Dendritic cell treated with granulocyte-macrophage colony-stimulating factor and Interleukin-4, amounts not matched to agents 40 ng/mL and 50 ng/mL, for 4 days (primary cell): Measurements from ENCODE around the gene DCUN1D3.

Experiments used
- H3K27ac Mint-ChIP-seq: one replicate; pipeline ENCODE4 v1.8.0; 2022; ENCODE audit warnings: mild to moderate bottlenecking, mixed read lengths
- H3K27me3 Mint-ChIP-seq: one replicate; pipeline ENCODE4 v1.8.0; 2022; ENCODE audit warnings: mild to moderate bottlenecking, mixed read lengths
- H3K36me3 Mint-ChIP-seq: one replicate; pipeline ENCODE4 v1.8.0; 2022; ENCODE audit warnings: low read depth, mixed read lengths
- H3K4me1 Mint-ChIP-seq: one replicate; pipeline ENCODE4 v1.8.0; 2022; ENCODE audit warnings: low read depth, mixed read lengths
- H3K4me3 Mint-ChIP-seq: one replicate; pipeline ENCODE4 v1.8.0; 2022; ENCODE audit warnings: mild to moderate bottlenecking, moderate library complexity, mixed read lengths
- H3K9me3 Mint-ChIP-seq: one replicate; pipeline ENCODE4 v1.8.0; 2022; ENCODE audit warnings: mixed read lengths
- intact Hi-C: fragments of 100-400 bp; cut with micrococcal nuclease; formaldehyde crosslinking; loops from one replicate; pipeline ENCODE4 v1.15.0; 2022

DCUN1D3 gene

DNA sequence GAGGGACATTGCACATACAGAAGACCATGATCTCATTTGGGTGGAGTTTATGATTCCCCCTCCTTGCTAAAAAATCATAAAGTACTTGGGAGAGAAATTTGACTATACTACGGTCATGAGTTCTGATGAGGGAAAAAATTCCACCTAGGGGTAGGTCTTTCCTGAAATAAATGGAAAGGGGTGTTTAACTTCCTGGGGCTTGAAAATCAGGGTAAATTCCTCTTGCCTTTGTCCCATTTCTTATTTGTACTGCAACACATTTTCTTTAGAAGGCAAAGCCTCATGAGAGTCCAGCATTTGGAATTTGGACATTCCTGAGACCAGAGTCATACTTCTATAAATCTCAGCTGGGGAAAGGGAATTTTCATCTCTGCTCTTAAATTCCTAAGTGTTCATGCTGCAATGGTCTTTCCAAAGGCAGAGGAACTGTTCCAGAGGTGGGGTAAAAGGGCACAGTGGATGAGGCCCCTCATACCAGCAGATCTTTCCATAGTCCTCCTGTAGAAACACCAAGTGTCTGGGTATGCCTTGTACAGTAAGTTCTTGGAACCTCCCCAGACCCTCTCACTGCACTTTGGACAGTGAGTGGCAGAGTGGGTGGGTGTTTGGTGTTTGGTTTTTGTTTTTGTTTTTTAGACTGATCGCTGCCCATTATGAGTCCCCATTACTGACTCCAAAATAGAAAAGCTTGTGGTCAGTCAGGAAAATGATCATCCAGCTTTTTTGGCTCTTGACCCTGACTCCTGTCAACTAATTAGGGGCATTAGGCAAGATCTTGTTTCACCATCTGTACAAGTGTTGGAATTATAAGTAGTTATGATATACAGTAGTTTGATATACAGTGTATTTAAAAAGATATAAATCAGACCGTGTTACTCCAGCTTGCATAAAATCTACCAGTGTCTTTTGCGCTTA is 6.4 kb upstream of the DCUN1D3 start:
- Mint-ChIP-seq H3K4me3 (no peak overlapping the region), H3K4me1 (peaks cover 93% of the 10 kb centered on the region), H3K9me3 (no peaks in the 10 kb centered on the region), H3K36me3 (peaks cover 34% of the 10 kb centered on the region), H3K27me3 (no peaks in the 10 kb centered on the region), H3K27ac (peak overlapping the region; percentile 42)
- intact Hi-C loops = no loop called here

- no peak overlapping the region for H3K4me3 Mint-ChIP-seq
- H3K4me1 Mint-ChIP-seq = peaks cover 91% of the 10 kb centered on the region
- H3K36me3 Mint-ChIP-seq = peaks cover 44% of the 10 kb centered on the region
These were observed 5.4 kb upstream of the DCUN1D3 start for GRCh38 chr16:20905576-20905975.

DNA sequence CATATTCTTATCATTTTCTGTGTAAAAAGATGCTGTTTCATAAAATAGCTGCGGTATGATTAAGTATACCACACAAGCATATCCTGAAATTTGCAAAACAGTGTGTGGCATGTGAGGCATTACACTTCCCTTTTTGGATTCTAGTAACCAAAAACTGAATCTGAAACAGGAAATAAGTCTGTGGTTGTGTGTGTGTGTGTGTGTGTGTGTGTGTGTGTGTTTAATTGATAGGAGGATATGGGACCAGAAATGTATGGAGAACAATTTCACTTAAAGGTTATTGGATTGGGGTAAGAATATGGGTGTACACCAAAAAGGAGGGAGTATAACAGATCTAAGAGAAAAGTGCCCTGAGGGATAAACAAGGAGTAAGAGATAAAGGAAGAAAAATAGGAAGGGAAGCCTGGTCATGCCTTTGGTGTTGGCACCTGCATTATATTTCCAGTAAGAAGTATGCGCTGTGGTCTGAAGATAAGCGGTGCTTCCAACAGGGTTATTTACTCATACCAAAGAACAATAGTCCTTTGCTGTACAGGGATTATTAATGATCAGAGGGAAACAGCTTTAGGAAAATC is 4.4 kb upstream of the DCUN1D3 start:
- Mint-ChIP-seq H3K4me3 (peak overlapping the region; percentile 63), H3K4me1 (peaks cover 83% of the 10 kb centered on the region), H3K27me3 (no peaks in the 10 kb centered on the region), H3K27ac (peak overlapping the region; percentile 99), H3K36me3 (peaks cover 54% of the 10 kb centered on the region), H3K9me3 (no peaks in the 10 kb centered on the region)
- intact Hi-C loops = loop anchor here (5.0 kb wide), 1 partner anchor 38 kb away; no protein-coding TSS in a partner anchor

More at GRCh38 chr16:20905576-20905975, 5.4 kb upstream of the DCUN1D3 start:
- Mint-ChIP-seq H3K27me3 (no peaks in the 10 kb centered on the region), H3K27ac (peak overlapping the region; percentile 42), H3K9me3 (no peaks in the 10 kb centered on the region)
- intact Hi-C loops = no loop called here

- Mint-ChIP-seq H3K4me1 (peaks cover 84% of the 10 kb centered on the region), H3K27ac (peak overlapping the region; percentile 99)
These were observed 3.8 kb upstream of the DCUN1D3 start for GRCh38 chr16:20903899-20904506.

DNA sequence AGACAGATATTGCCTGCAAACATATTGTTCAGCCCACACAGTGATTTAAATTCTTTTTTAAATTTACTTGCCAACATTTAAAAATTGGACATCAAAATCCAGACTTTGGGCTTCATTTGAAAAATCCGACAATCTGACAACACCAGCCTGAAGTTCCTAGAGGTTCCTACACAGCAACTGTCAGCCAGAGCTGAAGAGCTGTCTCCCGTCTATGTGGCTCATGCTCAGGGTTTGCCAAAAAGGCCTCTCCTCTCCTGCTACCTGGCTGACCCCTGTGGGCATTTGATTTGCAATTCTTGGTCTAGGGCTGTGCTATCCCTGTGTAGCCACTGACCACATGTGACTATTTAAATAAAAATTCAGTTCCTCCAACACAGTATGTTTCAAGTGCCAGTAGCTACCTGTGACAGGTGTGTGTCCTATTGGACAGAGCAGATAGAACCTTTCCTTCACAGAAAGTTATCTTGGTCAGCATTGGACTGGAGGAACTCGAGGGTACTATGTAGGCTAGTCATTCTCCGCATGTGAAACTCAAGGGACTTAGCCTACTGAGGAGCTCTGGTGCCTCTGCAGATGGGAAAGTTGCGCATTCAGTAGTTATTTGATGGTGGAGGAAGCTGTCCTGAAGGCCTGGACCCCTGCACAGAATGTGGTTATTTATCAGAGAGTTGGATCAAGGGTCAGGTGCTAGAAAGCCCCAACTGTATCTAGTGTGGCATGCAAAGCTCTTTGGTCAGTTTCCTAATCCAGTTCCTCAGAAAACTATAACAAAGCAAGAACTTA is 3.1 kb upstream of the DCUN1D3 start:
- Mint-ChIP-seq H3K36me3 (peaks cover 67% of the 10 kb centered on the region), H3K4me1 (peaks cover 84% of the 10 kb centered on the region), H3K4me3 (peak overlapping the region; percentile 45), H3K27me3 (no peaks in the 10 kb centered on the region), H3K9me3 (no peaks in the 10 kb centered on the region), H3K27ac (peak overlapping the region; percentile 99)
- intact Hi-C loops = loop anchor here (5.0 kb wide), 1 partner anchor 39 kb away; no protein-coding TSS in a partner anchor

More at GRCh38 chr16:20903899-20904506, 3.8 kb upstream of the DCUN1D3 start:
- no peaks in the 10 kb centered on the region for H3K27me3 Mint-ChIP-seq
- H3K4me3 Mint-ChIP-seq = peak overlapping the region; percentile 45
- intact Hi-C loops = loop anchor here (5.0 kb wide), 1 partner anchor 38 kb away; no protein-coding TSS in a partner anchor
- peaks cover 60% of the 10 kb centered on the region for H3K36me3 Mint-ChIP-seq
- H3K9me3 Mint-ChIP-seq = no peaks in the 10 kb centered on the region

GRCh38 chr16:20902426-20902825 is 2.3 kb upstream of the DCUN1D3 start:
- H3K4me3 Mint-ChIP-seq = peak overlapping the region; percentile 95
- intact Hi-C loops = loop anchor here (5.0 kb wide), 1 partner anchor 40 kb away; no protein-coding TSS in a partner anchor

DNA sequence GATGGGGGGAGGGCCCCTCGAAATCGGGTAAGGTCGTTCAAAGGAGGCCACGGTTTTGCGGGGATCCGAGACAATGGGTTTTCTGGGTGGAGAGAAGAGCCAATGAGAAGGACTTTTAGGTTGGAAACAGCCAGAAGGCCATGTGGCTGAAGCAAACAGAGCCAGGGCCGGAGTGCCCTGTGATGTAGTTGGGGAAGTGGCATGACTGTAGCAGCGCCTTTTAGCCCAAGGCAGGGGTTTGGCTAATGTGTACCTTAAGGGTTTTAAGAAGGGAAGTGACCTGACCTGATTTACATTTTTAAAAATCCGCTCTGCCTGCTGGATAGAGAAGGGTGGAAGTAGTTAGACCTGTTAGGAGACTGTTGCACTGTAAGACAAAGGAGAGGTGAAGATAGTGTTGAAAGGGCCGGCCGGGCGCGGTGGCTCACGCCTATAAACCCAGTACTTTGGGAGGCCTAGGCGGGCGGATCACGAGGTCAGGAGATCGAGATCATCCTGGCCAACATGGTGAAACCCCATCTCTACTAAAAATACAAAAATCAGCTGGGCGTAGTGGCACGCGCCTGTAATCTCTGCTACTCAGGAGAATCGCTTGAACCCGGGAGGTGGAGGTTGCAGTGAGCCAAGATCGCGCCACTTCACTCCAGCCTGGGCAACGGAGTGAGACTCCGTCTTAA is 1.4 kb upstream of the DCUN1D3 start:
- Mint-ChIP-seq H3K27me3 (no peaks in the 10 kb centered on the region), H3K36me3 (peaks cover 76% of the 10 kb centered on the region), H3K4me1 (peaks cover 83% of the 10 kb centered on the region), H3K27ac (peak overlapping the region; percentile 99), H3K4me3 (peak overlapping the region; percentile 95), H3K9me3 (no peaks in the 10 kb centered on the region)
- intact Hi-C loops = loop anchor here (2.0 to 5.0 kb wide), 2 partner anchors 17 to 41 kb away; no protein-coding TSS in a partner anchor

More at GRCh38 chr16:20902426-20902825, 2.3 kb upstream of the DCUN1D3 start:
- peaks cover 69% of the 10 kb centered on the region for H3K36me3 Mint-ChIP-seq
- H3K27me3 Mint-ChIP-seq = no peaks in the 10 kb centered on the region
- peak overlapping the region; percentile 99 for H3K27ac Mint-ChIP-seq
- peaks cover 84% of the 10 kb centered on the region for H3K4me1 Mint-ChIP-seq
- H3K9me3 Mint-ChIP-seq = no peaks in the 10 kb centered on the region

DNA sequence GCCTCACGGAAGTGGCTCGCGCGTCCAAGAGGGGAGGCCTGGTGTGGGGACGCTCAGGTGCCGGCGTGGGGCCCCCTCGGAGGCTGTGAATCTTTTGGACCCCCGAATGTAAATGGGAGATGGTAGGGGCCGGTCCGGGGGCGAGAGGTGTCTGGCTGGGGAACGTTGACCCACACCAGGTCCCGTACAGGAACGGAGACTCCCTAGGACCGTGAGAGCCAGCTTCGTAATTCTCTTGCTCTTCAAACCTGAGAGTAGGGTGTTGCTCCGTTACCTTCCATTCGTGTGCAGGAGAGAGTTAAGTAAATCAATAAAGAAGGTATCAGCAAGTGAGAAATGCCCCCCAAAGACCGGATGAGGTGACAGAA is 894 bp upstream of the DCUN1D3 start:
- Mint-ChIP-seq H3K9me3 (no peaks in the 10 kb centered on the region), H3K27me3 (no peaks in the 10 kb centered on the region), H3K27ac (peak overlapping the region; percentile 99), H3K36me3 (peaks cover 79% of the 10 kb centered on the region), H3K4me1 (peaks cover 77% of the 10 kb centered on the region), H3K4me3 (peak overlapping the region; percentile 95)
- intact Hi-C loops = loop anchor here (2.0 to 5.0 kb wide), 2 partner anchors 18 to 41 kb away; no protein-coding TSS in a partner anchor

DNA sequence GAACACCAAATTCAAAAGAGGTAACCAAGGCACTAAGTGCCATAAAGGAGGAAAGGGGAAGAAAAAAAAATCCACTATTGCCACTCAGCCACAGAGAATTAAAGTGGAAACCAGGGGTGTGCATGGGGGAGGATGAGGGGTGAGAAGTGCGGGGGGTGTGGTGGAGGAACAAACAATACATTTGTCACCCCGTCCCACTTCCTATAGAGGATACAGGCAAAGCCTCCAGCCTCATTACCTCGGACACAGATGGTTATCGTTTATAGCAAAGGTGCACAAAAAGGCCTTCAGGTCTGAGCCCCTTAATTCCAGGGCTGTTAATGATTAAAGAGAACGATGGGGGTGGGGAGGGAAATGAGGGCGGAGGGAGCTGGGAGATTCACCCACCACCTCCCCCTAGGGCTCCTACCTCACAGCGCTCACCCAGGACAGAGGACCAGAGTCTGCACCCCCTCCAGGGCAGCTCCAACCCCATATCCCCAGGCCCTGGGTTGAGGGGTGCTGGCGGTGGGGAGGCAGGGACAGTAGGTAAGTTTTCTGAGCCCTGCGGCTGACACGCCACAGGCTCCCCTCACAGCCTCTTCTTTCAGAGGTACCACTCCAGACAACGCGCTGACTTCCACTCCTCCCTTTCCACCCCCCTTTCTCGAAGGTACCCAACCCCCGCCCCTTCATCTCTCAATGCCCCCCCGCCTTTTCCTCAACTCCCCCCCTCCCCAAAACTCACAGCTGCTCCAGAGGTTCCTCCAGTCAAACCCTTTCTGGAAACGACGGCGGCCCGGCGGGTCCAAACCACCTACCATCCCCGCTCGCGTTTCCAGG is 470 bp downstream of the DCUN1D3 start:
- intact Hi-C loops = loop anchor here (1.0 to 5.0 kb wide), 3 partner anchors 12 to 43 kb away; no protein-coding TSS in a partner anchor
- no peaks in the 10 kb centered on the region for H3K27me3 Mint-ChIP-seq
- H3K4me3 Mint-ChIP-seq = peak overlapping the region; percentile 95
- no peaks in the 10 kb centered on the region for H3K9me3 Mint-ChIP-seq
- H3K4me1 Mint-ChIP-seq = peaks cover 73% of the 10 kb centered on the region
- peak overlapping the region; percentile 99 for H3K27ac Mint-ChIP-seq
- peaks cover 89% of the 10 kb centered on the region for H3K36me3 Mint-ChIP-seq

DNA sequence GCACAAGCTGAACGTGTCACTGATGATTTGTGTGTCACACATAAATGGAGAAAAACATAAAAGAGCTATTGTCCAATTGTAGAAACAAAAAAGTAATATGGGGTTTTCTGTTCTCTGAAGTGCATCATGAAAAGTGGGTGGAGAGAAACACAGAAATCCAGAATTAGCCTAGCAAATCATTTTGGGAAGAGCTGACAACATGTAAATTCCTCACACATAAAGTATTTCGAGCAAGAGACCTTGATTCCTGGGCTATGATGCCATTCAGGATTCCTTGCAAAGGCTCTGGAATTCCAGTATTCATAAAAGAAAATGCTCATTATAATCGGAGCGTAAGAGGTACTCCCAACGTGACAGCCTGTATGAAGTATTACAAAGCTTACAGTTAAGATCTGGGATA is 1.1 kb downstream of the DCUN1D3 start:
- intact Hi-C loops = no loop called here
- H3K4me3 Mint-ChIP-seq = peak overlapping the region; percentile 95
- no peaks in the 10 kb centered on the region for H3K9me3 Mint-ChIP-seq
- peaks cover 67% of the 10 kb centered on the region for H3K4me1 Mint-ChIP-seq
- H3K27me3 Mint-ChIP-seq = no peaks in the 10 kb centered on the region
- peak overlapping the region; percentile 99 for H3K27ac Mint-ChIP-seq
- peaks cover 95% of the 10 kb centered on the region for H3K36me3 Mint-ChIP-seq

- peaks cover 63% of the 10 kb centered on the region for H3K4me1 Mint-ChIP-seq
- peak overlapping the region; percentile 99 for H3K27ac Mint-ChIP-seq
- no peaks in the 10 kb centered on the region for H3K9me3 Mint-ChIP-seq
- peaks cover 100% of the 10 kb centered on the region for H3K36me3 Mint-ChIP-seq
- intact Hi-C loops = no loop called here
- no peaks in the 10 kb centered on the region for H3K27me3 Mint-ChIP-seq
- H3K4me3 Mint-ChIP-seq = peak overlapping the region; percentile 95
These were observed 2.2 kb downstream of the DCUN1D3 start for GRCh38 chr16:20897922-20898321.

DNA sequence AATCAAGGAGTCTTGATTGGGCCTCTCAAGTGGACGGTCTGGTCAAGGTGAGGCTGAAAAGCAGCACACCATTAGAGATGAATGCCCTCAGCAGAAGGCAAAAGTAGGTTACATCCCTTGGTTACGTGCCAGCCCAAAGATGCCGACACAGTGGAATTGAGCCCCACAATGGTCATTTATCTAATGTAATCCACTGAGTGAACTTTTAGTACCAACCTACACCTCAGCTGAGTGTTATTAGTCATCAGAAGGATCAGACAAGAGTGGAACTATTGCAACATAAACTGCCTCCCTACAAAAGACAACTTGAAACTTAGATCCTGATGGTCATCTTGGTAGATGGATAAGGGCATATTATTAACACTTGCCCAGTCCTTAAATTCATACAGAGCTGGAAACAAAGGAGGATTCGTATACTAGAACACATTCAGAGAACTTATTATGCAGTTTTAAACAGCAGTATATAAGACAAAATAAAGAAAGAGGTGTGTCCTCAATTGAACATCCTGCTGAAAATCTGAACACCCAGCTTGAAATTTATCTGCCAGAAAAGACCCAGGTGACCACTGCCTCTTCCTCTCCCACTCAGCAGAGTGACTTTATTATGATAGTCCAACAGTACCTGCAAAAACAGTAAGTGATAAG is 2.8 kb downstream of the DCUN1D3 start:
- Mint-ChIP-seq H3K27ac (peak overlapping the region; percentile 99), H3K9me3 (no peaks in the 10 kb centered on the region), H3K4me1 (peaks cover 61% of the 10 kb centered on the region), H3K4me3 (peak overlapping the region; percentile 95), H3K27me3 (no peaks in the 10 kb centered on the region), H3K36me3 (peaks cover 100% of the 10 kb centered on the region)
- intact Hi-C loops = no loop called here
